ENCODE results near the gene BIRC3. TPM values are rescaled to one million over a fixed set of nuclear protein-coding genes. Genes with fewer than 3 reads are reported as not detected.

The BIRC3 gene
- polyA plus RNA-seq, 1 donor from 2014 or later, result not detected

DNA sequence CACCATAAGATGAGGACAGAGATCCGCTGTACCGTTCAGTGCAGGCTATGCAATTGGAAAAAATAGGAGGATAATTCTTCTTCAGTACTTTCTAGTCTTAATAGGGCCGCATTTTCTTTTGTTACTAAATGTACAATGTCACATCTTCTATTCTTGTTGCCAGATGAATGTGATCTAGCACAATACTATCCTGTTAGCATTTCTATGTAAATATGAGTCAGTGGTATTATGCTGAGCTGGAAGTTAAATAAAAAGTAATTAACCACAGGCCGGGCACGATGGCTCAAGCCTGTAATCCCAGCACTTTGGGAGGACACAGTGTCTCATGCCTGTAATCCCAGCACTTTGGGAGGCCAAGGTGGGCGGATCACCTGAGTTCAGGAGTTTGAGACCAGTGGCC lies 24.4 kb upstream of the BIRC3 start:
- no peak overlapping the region for H3K4me3 ChIP-seq (ENCODE audit: low read length)
- no peaks in the 10 kb centered on the region for H4K20me1 ChIP-seq (ENCODE audit: insufficient read depth)
- no peaks in the 10 kb centered on the region for H3K79me2 ChIP-seq (replicated peaks; ENCODE audit: insufficient read depth, low read length)
- H3K36me3 ChIP-seq (ENCODE audit: insufficient read depth, low read length), result no peaks in the 10 kb centered on the region
- H3K9me2 ChIP-seq (ENCODE audit: insufficient read depth, low read length), result no peaks in the 10 kb centered on the region
- no peak overlapping the region for H3K27ac ChIP-seq (ENCODE audit: low read length)
- H3K9me3 ChIP-seq (ENCODE audit: low read length), result no peaks in the 10 kb centered on the region
- no peak overlapping the region for H3K4me2 ChIP-seq (ENCODE audit: low read length)
- H2AFZ ChIP-seq (ENCODE audit: low read depth, low read length), result no peak overlapping the region
- H3K9ac ChIP-seq (ENCODE audit: low read length), result no peak overlapping the region
- no peak for TF ChIP-seq MXI1 (conservative IDR thresholded peaks at IDR 0.05; ENCODE audit: poor library complexity, severe bottlenecking)
- no peak for TF ChIP-seq POLR2AphosphoS5 (IDR thresholded peaks at IDR 0.05)
- TF ChIP-seq, protein P1, sequence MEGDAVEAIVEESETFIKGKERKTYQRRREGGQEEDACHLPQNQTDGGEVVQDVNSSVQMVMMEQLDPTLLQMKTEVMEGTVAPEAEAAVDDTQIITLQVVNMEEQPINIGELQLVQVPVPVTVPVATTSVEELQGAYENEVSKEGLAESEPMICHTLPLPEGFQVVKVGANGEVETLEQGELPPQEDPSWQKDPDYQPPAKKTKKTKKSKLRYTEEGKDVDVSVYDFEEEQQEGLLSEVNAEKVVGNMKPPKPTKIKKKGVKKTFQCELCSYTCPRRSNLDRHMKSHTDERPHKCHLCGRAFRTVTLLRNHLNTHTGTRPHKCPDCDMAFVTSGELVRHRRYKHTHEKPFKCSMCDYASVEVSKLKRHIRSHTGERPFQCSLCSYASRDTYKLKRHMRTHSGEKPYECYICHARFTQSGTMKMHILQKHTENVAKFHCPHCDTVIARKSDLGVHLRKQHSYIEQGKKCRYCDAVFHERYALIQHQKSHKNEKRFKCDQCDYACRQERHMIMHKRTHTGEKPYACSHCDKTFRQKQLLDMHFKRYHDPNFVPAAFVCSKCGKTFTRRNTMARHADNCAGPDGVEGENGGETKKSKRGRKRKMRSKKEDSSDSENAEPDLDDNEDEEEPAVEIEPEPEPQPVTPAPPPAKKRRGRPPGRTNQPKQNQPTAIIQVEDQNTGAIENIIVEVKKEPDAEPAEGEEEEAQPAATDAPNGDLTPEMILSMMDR (IDR thresholded peaks at IDR 0.05; ENCODE audit: poor library complexity, severe bottlenecking), result no peak
- no peak for TF ChIP-seq EZH2 (IDR thresholded peaks at IDR 0.05; ENCODE audit: borderline replicate concordance, insufficient read depth, low read length, poor library complexity, severe bottlenecking)
- no peak for TF ChIP-seq RAD21 (conservative IDR thresholded peaks at IDR 0.05)
- TF ChIP-seq SMC3 (conservative IDR thresholded peaks at IDR 0.05; ENCODE audit: poor library complexity), result no peak
- no peak for TF ChIP-seq EP300 (conservative IDR thresholded peaks at IDR 0.05; ENCODE audit: poor library complexity, severe bottlenecking)
- TF ChIP-seq, protein P2, sequence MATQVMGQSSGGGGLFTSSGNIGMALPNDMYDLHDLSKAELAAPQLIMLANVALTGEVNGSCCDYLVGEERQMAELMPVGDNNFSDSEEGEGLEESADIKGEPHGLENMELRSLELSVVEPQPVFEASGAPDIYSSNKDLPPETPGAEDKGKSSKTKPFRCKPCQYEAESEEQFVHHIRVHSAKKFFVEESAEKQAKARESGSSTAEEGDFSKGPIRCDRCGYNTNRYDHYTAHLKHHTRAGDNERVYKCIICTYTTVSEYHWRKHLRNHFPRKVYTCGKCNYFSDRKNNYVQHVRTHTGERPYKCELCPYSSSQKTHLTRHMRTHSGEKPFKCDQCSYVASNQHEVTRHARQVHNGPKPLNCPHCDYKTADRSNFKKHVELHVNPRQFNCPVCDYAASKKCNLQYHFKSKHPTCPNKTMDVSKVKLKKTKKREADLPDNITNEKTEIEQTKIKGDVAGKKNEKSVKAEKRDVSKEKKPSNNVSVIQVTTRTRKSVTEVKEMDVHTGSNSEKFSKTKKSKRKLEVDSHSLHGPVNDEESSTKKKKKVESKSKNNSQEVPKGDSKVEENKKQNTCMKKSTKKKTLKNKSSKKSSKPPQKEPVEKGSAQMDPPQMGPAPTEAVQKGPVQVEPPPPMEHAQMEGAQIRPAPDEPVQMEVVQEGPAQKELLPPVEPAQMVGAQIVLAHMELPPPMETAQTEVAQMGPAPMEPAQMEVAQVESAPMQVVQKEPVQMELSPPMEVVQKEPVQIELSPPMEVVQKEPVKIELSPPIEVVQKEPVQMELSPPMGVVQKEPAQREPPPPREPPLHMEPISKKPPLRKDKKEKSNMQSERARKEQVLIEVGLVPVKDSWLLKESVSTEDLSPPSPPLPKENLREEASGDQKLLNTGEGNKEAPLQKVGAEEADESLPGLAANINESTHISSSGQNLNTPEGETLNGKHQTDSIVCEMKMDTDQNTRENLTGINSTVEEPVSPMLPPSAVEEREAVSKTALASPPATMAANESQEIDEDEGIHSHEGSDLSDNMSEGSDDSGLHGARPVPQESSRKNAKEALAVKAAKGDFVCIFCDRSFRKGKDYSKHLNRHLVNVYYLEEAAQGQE (IDR thresholded peaks at IDR 0.05; ENCODE audit: borderline replicate concordance), result no peak
- no peak for TF ChIP-seq TAF1 (IDR thresholded peaks at IDR 0.05; ENCODE audit: low read depth)
- H3F3A ChIP-seq (ENCODE audit: insufficient read depth, low read length, poor library complexity, severe bottlenecking), result no peaks in the 10 kb centered on the region
- H3K27me3 ChIP-seq (ENCODE audit: insufficient read depth, low read depth, low read length), result no peaks in the 10 kb centered on the region

DNA sequence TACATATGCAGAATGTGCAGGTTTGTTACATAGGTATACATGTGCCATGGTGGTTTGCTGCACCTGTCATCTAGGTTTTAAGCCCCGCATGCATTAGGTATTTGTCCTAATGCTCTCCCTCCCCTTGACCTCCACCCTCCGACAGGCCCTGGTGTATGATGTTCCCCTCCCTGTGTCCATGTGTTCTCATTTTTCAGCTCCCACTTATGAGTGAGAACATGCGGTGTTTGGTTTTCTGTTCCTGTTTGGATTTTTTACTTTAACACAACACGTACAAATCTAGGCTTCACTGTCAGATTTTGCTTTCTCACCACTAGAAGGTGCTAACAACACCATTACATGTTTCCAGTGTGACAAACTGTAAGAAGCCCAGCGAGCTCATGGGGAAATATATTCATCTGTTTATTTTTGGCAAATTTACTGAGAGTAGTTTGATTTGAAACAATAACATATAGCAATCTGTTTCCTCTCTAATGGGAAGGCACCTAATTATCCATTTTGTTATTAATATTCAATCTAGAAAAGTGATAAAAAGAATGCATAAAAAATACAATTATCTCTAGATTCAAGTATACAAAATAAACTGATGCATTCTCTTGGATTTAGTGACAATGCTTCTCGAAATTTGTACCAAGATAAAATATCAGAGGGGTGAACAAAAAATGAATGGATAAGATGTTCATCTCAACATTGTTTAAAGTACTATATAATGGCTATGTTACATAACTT lies 23.2 kb upstream of the BIRC3 start:
- H3K9me2 ChIP-seq (ENCODE audit: insufficient read depth, low read length), result no peaks in the 10 kb centered on the region
- no peak overlapping the region for H3K27ac ChIP-seq (ENCODE audit: low read length)
- no peak for TF ChIP-seq TAF1 (IDR thresholded peaks at IDR 0.05; ENCODE audit: low read depth)
- TF ChIP-seq, protein P1 (IDR thresholded peaks at IDR 0.05; ENCODE audit: poor library complexity, severe bottlenecking), result peak; percentile 51
- no peaks in the 10 kb centered on the region for H3K36me3 ChIP-seq (ENCODE audit: insufficient read depth, low read length)
- no peaks in the 10 kb centered on the region for H3K27me3 ChIP-seq (ENCODE audit: insufficient read depth, low read depth, low read length)
- H3K4me2 ChIP-seq (ENCODE audit: low read length), result no peak overlapping the region
- no peaks in the 10 kb centered on the region for H3F3A ChIP-seq (ENCODE audit: insufficient read depth, low read length, poor library complexity, severe bottlenecking)
- H4K20me1 ChIP-seq (ENCODE audit: insufficient read depth), result no peaks in the 10 kb centered on the region
- no peak overlapping the region for H2AFZ ChIP-seq (ENCODE audit: low read depth, low read length)
- no peaks in the 10 kb centered on the region for H3K79me2 ChIP-seq (replicated peaks; ENCODE audit: insufficient read depth, low read length)
- H3K9ac ChIP-seq (ENCODE audit: low read length), result no peak overlapping the region
- no peak overlapping the region for H3K4me3 ChIP-seq (ENCODE audit: low read length)
- H3K9me3 ChIP-seq (ENCODE audit: low read length), result no peaks in the 10 kb centered on the region

Measured in neural cell (in vitro differentiated cells).